Urinary bladder (tissue), 4 donors: ENCODE results near the gene ZBED4. TPM values are rescaled to one million over a fixed set of nuclear protein-coding genes. Genes with fewer than 3 reads are reported as not detected.
A peak's percentile ranks its signal among the peaks of the same experiment; 100 is the strongest.

ENCODE experiments used
- DNase-seq: peaks from one replicate; pipeline ENCODE4 v3.0.0-alpha.2; 2015; ENCODE audit errors: extremely low spot score
- H3K27ac ChIP-seq: one replicate; pipeline ENCODE4 v1.5.1; 2013; ENCODE audit warnings: low read depth, mild to moderate bottlenecking, moderate library complexity
- H3K36me3 ChIP-seq: one replicate; pipeline ENCODE4 v1.6.1; 2013; ENCODE audit warnings: mild to moderate bottlenecking, moderate library complexity; ENCODE audit not compliant: insufficient read depth
- H3K4me1 ChIP-seq: one replicate; pipeline ENCODE4 v1.6.1; 2013; ENCODE audit warnings: mild to moderate bottlenecking, moderate library complexity; ENCODE audit not compliant: insufficient read depth
- H3K4me3 ChIP-seq: one replicate; pipeline ENCODE4 v1.5.1; 2013; ENCODE audit warnings: low read depth, low read length
- WGBS: extraction: QIAGEN DNeasy Blood & Tissue Kit; methylation state at CpG from one replicate; pipeline ENCODE4 v1.1.7; 2013; 5-methylcytosine and 5-hydroxymethylcytosine counted together
- polyA plus RNA-seq: library from polyadenylated mRNA; stranded (reverse); fragments of 200-250 nt; gene quantifications from one replicate; pipeline ENCODE4 v1.2.3, GENCODE V29; 2013
- total RNA-seq: library from RNA; depleted of rRNA; stranded (reverse); fragments of >200 nt; gene quantifications from one replicate; pipeline ENCODE4 v1.2.3, GENCODE V29; 2014
- donor health status: healthy with polysubstance abuse.
- donor health status: healthy.

Gene ZBED4
- total and polyA plus RNA-seq, 2 donors: 4.6 to 7.8 TPM

- no peak for DNase-seq
- peaks cover 1% of the 10 kb centered on the region for H3K4me1 ChIP-seq
- no peak overlapping the region for H3K27ac ChIP-seq
- H3K4me3 ChIP-seq: no peak overlapping the region
- 94% methylated on average over 53 of the region's 53 CpGs for WGBS
- peaks cover 2% of the 10 kb centered on the region for H3K36me3 ChIP-seq
Measured at GRCh38 chr22:49823289-49824045, 30.2 kb upstream of the ZBED4 start.

GRCh38 chr22:49824185-49824925 is 29.3 kb upstream of the ZBED4 start:
- H3K4me1 ChIP-seq: peaks cover 1% of the 10 kb centered on the region
- no peak for DNase-seq
- peaks cover 2% of the 10 kb centered on the region for H3K36me3 ChIP-seq
- WGBS: 89% methylated on average over 16 of the region's 16 CpGs
- H3K4me3 ChIP-seq: no peak overlapping the region
- no peak overlapping the region for H3K27ac ChIP-seq

- H3K27ac ChIP-seq: no peak overlapping the region
Measured at GRCh38 chr22:49824936-49825335, 28.7 kb upstream of the ZBED4 start.

DNA sequence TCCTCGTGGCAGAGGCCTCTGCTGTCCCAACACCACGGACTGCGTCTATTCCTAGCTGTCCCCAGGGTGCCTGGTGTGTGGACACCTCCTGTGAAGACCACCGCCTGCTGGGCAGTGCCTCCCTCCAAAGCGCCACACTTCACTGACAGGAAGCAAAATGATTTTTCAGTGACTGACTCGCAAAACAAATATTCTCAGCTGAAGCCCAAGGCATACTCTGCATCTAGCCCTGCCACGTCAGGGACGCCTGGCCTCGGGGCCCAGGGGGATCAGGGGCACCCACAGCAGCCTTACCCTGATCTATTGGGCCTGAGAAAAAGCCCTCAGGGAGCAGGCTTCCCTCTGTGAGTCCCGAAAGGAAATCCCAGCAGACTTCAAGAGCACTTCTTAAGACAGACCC is 28.2 kb upstream of the ZBED4 start:
- 65% methylated on average over 10 of the region's 10 CpGs for WGBS
- no peak overlapping the region for H3K27ac ChIP-seq
- peaks cover 2% of the 10 kb centered on the region for H3K36me3 ChIP-seq
- H3K4me3 ChIP-seq: peak overlapping the region; percentile 88
- no peak for DNase-seq
- H3K4me1 ChIP-seq: peaks cover 1% of the 10 kb centered on the region

More at GRCh38 chr22:49824936-49825335, 28.7 kb upstream of the ZBED4 start:
- WGBS: 85% methylated on average over 12 of the region's 12 CpGs
- no peak overlapping the region for H3K4me3 ChIP-seq
- peaks cover 1% of the 10 kb centered on the region for H3K4me1 ChIP-seq
- H3K36me3 ChIP-seq: peaks cover 2% of the 10 kb centered on the region
- DNase-seq: no peak

DNA sequence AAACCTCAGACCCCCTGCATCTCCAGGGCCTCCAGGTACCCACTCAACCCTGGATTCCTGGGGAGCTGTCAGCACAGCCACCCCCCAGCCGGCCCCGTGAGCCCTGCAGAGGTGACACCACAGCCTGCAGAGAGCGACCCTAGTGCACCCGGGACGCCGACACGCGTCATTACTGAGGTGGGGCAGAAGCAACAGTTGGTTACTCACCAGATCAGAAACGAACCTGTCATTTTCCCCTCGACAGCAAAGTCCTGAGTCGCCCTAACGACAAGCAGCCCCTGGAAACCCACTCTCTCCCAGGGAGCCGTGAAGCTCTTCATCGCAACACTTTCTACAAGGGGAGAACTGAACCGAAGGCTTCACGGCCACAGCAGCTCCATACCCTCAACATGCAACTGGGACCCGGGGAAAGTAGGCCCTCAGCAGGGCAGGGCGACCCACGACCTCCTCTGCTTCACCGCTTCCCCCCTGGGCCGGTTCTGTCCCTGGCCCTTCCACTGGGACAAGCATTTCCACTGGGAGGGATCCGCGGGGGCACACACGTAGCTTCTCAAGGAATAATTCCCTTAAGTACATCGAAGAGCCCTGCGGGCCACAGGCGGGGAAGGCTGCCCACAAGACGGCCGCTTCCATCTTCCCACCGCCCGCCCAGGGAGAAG is 27.6 kb upstream of the ZBED4 start:
- Histone ChIP-seq H3K27ac (peak overlapping the region; percentile 86), H3K36me3 (no peaks in the 10 kb centered on the region), H3K4me3 (peak overlapping the region; percentile 88), H3K4me1 (peaks cover 1% of the 10 kb centered on the region)
- WGBS: 20% methylated on average over 31 of the region's 31 CpGs
- DNase-seq: no peak

GRCh38 chr22:49826603-49827270 is 26.9 kb upstream of the ZBED4 start:
- Histone ChIP-seq H3K4me3 (peak overlapping the region; percentile 88), H3K36me3 (no peaks in the 10 kb centered on the region), H3K27ac (peak overlapping the region; percentile 86), H3K4me1 (peaks cover 1% of the 10 kb centered on the region)
- no peak for DNase-seq
- WGBS: under 1% methylated on average over 86 of the region's 86 CpGs

- Histone ChIP-seq H3K4me3 (peak overlapping the region; percentile 88), H3K36me3 (no peaks in the 10 kb centered on the region), H3K4me1 (peaks cover 1% of the 10 kb centered on the region), H3K27ac (peak overlapping the region; percentile 86)
- under 1% methylated on average over 110 of the region's 110 CpGs for WGBS
- DNase-seq: no peak
Measured at GRCh38 chr22:49827271-49827852, 26.3 kb upstream of the ZBED4 start.

DNA sequence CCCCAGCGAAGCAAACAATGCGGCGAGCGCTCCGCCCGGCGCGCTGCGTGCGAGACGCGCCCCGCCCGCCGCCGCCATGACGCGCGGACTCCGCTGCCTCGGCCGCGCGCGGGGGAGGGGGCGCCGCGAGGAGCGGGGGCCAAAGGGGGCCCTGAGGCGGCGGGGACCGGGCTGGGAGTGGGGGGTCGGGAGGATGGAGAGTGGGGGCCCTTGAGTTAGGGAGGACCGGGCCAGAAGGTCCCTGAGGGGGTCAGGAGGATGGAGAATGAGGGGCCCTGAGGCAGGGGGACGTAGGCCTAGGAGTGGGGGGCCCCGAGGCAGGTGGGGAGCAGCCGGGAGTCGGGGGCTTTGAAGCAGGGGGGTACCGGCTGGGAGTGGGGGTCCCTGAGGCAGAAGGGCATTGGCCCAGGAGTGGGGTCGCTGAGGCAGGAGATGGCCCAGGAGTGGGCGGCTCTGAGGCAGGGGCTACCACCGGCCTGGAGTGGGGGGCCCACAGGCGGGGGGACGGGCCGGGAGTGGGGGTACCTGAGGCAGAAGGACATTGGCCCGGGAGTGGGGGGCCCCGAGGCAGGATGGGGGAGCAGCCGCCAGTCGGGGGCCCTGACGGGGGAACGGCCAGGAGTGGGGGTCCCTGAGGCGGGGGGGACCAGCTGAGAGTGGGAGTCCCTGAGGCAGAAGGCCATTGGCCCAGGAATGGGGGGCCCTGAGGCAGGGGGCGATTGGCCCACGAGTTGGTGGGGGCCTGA is 25.6 kb upstream of the ZBED4 start, which contains the start of gene BRD1:
Gene BRD1, minus strand, starts transcription at position 21 of the 746 bp plus-strand sequence. CDS start 3,556 bp downstream, outside the sequence.
- no peak for DNase-seq
- 19% methylated on average over 53 of the region's 54 CpGs for WGBS

GRCh38 chr22:49828599-49828965 is 25.1 kb upstream of the ZBED4 start:
- Histone ChIP-seq H3K4me1 (peaks cover 1% of the 10 kb centered on the region), H3K36me3 (no peaks in the 10 kb centered on the region), H3K4me3 (no peak overlapping the region), H3K27ac (no peak overlapping the region)
- WGBS: 92% methylated on average over 14 of the region's 14 CpGs
- no peak for DNase-seq

More for the DNA sequence above, 25.6 kb upstream of the ZBED4 start, which contains the start of gene BRD1:
- Histone ChIP-seq H3K4me3 (peak within 1 kb of the TSS; percentile 88), H3K36me3 (no peaks in the 10 kb centered on the region), H3K27ac (peak within 1 kb of the TSS; percentile 86), H3K4me1 (peaks cover 1% of the 10 kb centered on the region)

- WGBS: 96% methylated on average over 17 of the region's 17 CpGs
Measured at GRCh38 chr22:49829044-49829853, 24.4 kb upstream of the ZBED4 start.

GRCh38 chr22:49833340-49834007 is 20.2 kb upstream of the ZBED4 start:
- DNase-seq: no peak
- H3K27ac ChIP-seq: no peak overlapping the region
- WGBS: 87% methylated on average over 11 of the region's 11 CpGs

More at GRCh38 chr22:49829044-49829853, 24.4 kb upstream of the ZBED4 start:
- no peak overlapping the region for H3K4me3 ChIP-seq
- no peak for DNase-seq
- H3K36me3 ChIP-seq: no peaks in the 10 kb centered on the region
- H3K4me1 ChIP-seq: peaks cover 1% of the 10 kb centered on the region
- H3K27ac ChIP-seq: no peak overlapping the region

More at GRCh38 chr22:49833340-49834007, 20.2 kb upstream of the ZBED4 start:
- Histone ChIP-seq H3K4me1 (no peaks in the 10 kb centered on the region), H3K4me3 (no peak overlapping the region), H3K36me3 (no peaks in the 10 kb centered on the region)
